Liver (tissue), 9 donors: Measurements from ENCODE around the gene GPR157. TPM values are rescaled to one million over a fixed set of nuclear protein-coding genes. Genes with fewer than 3 reads are reported as not detected.

Experiments used
- DNase-seq: peaks from one replicate; pipeline ENCODE4 v3.0.0-alpha.2; 2017; ENCODE audit warnings: low spot score
- H3K27ac ChIP-seq, 2 donors: one replicate each; pipeline ENCODE4 v1.7.0; 2013; ENCODE audit warnings: inconsistent platforms in 2 of 2, low read length in 2 of 2, control low read depth in 1 of 2, low read depth in 1 of 2, mild to moderate bottlenecking in 1 of 2
- H3K27me3 ChIP-seq, 4 donors: one replicate each; pipeline versions ENCODE4 v1.6.1 to v1.7.0; 2013; ENCODE audit warnings: low read length in 3 of 4, inconsistent platforms in 1 of 4, mild to moderate bottlenecking in 1 of 4, moderate library complexity in 1 of 4; ENCODE audit not compliant: control insufficient read depth in 4 of 4, insufficient read depth in 4 of 4
- H3K36me3 ChIP-seq, 4 donors: one replicate each; pipeline versions ENCODE4 v1.6.1 to v1.7.0; 2013; ENCODE audit warnings: low read length in 3 of 4, mild to moderate bottlenecking in 3 of 4, low read depth in 1 of 4, moderate library complexity in 1 of 4; ENCODE audit not compliant: control insufficient read depth in 4 of 4, insufficient read depth in 3 of 4
- H3K4me1 ChIP-seq, 4 donors: one replicate each; pipeline versions ENCODE4 v1.6.1 to v1.7.0; 2013; ENCODE audit warnings: low read length in 3 of 4, mild to moderate bottlenecking in 3 of 4, moderate library complexity in 1 of 4; ENCODE audit not compliant: control insufficient read depth in 4 of 4, insufficient read depth in 4 of 4
- H3K4me3 ChIP-seq, 3 donors: one replicate each; pipeline versions ENCODE4 v1.6.1 to v1.7.0; 2013; ENCODE audit warnings: low read length in 3 of 3, control low read depth in 1 of 3, low read depth in 1 of 3, mild to moderate bottlenecking in 1 of 3
- H3K9ac ChIP-seq, 2 donors: one replicate each; pipeline ENCODE4 v1.7.0; 2013; ENCODE audit warnings: low read length in 2 of 2, mild to moderate bottlenecking in 2 of 2, moderate library complexity in 2 of 2, control low read depth in 1 of 2, low read depth in 1 of 2
- H3K9me3 ChIP-seq, 4 donors: one replicate each; pipeline versions ENCODE4 v1.6.1 to v1.7.0; 2013; ENCODE audit warnings: low read length in 3 of 4; ENCODE audit not compliant: control insufficient read depth in 4 of 4
- ATF3 ChIP-seq: IDR thresholded peaks from 2 replicates; pipeline ENCODE4 v1.6.1; 2016; ENCODE audit warnings: antibody characterized with exemption
- CTCF ChIP-seq: fragments of 150-350 bp; IDR thresholded peaks from 2 replicates; pipeline ENCODE4 v1.5.1; 2017; ENCODE audit warnings: improper control_type of control experiment, low read depth, low read length; ENCODE audit not compliant: missing input control
- EGR1 ChIP-seq, 2 donors: IDR thresholded peaks; 2 replicates each; pipeline ENCODE4 v1.6.1; 2016 to 2018; ENCODE audit warnings: antibody characterized with exemption in 2 of 2, low read depth in 2 of 2
- FOXA1 ChIP-seq: IDR thresholded peaks from 2 replicates; pipeline ENCODE4 v1.6.1; 2016; ENCODE audit warnings: antibody characterized with exemption
- FOXA2 ChIP-seq: IDR thresholded peaks from 2 replicates; pipeline ENCODE4 v1.6.1; 2016; ENCODE audit warnings: antibody characterized with exemption
- GABPA ChIP-seq, 2 donors: IDR thresholded peaks in 1 of 2; conservative IDR thresholded peaks in 1 of 2; 2 replicates each; pipeline ENCODE4 v1.6.1; 2016; ENCODE audit warnings: antibody characterized with exemption in 2 of 2, mild to moderate bottlenecking in 1 of 2, moderate library complexity in 1 of 2
- HNF4A ChIP-seq, 2 donors: conservative IDR thresholded peaks; 2 replicates each; pipeline ENCODE4 v1.6.1; 2016; ENCODE audit warnings: antibody characterized with exemption in 2 of 2, mild to moderate bottlenecking in 2 of 2
- HNF4G ChIP-seq: IDR thresholded peaks from 2 replicates; pipeline ENCODE4 v1.6.1; 2016; ENCODE audit warnings: antibody characterized with exemption
- JUND ChIP-seq, 2 donors: IDR thresholded peaks; 2 replicates each; pipeline ENCODE4 v1.6.1; 2016; ENCODE audit warnings: antibody characterized with exemption in 2 of 2
- MAX ChIP-seq: IDR thresholded peaks from 2 replicates; pipeline ENCODE4 v1.6.1; 2016; ENCODE audit warnings: antibody characterized with exemption
- NR2F2 ChIP-seq: IDR thresholded peaks from 2 replicates; pipeline ENCODE4 v1.6.1; 2016; ENCODE audit warnings: antibody characterized with exemption
- RAD21 ChIP-seq, 2 donors: IDR thresholded peaks; 2 replicates each; pipeline ENCODE4 v1.6.1; 2016; ENCODE audit warnings: antibody characterized with exemption in 2 of 2, mild to moderate bottlenecking in 2 of 2
- REST ChIP-seq: IDR thresholded peaks from 2 replicates; pipeline ENCODE4 v1.6.1; 2016; ENCODE audit warnings: antibody characterized with exemption, mild to moderate bottlenecking
- RXRA ChIP-seq, 2 donors: IDR thresholded peaks; 2 replicates each; pipeline ENCODE4 v1.6.1; 2017 to 2018; ENCODE audit warnings: antibody characterized with exemption in 2 of 2, mild to moderate bottlenecking in 1 of 2
- SP1 ChIP-seq: IDR thresholded peaks from 2 replicates; pipeline ENCODE4 v1.6.1; 2018; ENCODE audit warnings: antibody characterized with exemption, mild to moderate bottlenecking
- TAF1 ChIP-seq: conservative IDR thresholded peaks from 2 replicates; pipeline ENCODE4 v1.6.1; 2016; ENCODE audit warnings: antibody characterized with exemption, mild to moderate bottlenecking
- YY1 ChIP-seq: IDR thresholded peaks from 2 replicates; pipeline ENCODE4 v1.6.1; 2016; ENCODE audit warnings: antibody characterized with exemption, mild to moderate bottlenecking
- ZBTB33 ChIP-seq: IDR thresholded peaks from 2 replicates; pipeline ENCODE4 v1.6.1; 2016; ENCODE audit warnings: antibody characterized with exemption
- WGBS: extraction: QIAGEN DNeasy Blood & Tissue Kit; methylation state at CpG from one replicate; pipeline ENCODE4 v1.1.7; 2013; 5-methylcytosine and 5-hydroxymethylcytosine counted together
- polyA plus RNA-seq, 2 donors: library from polyadenylated mRNA; stranded (reverse) in 1 of 2; unstranded in 1 of 2; fragments of 200-250 nt in 1 of 2; fragments of >200 nt in 1 of 2; fragmentation: Nextera tagmentation in 1 of 2; extraction: Ambion mirVana in 1 of 2; gene quantifications; one replicate each; pipeline versions ENCODE4 v1.2.1 to v1.2.3, GENCODE V29; 2013 to 2015
- total RNA-seq, 2 donors: library from RNA; depleted of rRNA; stranded (reverse); fragments of >200 nt; gene quantifications; one replicate each; pipeline ENCODE4 v1.2.3, GENCODE V29; 2014
- donor health status: healthy.
- donor health status: healthy.
- donor health status: healthy.
- donor health status: healthy.
- donor health status: healthy.

Gene GPR157
- total and polyA plus RNA-seq, 4 donors = 1.3 to 7.0 (median 2.2) TPM

GRCh38 chr1:9143250-9143649, 14.3 kb upstream of the GPR157 start:
- H3K27ac ChIP-seq = no peak overlapping the region

GRCh38 chr1:9139930-9140329, 11.0 kb upstream of the GPR157 start:
- DNase-seq = no peak
- Histone ChIP-seq H3K4me1 (no peaks in the 10 kb centered on the region), H3K27ac (no peak overlapping the region), H3K36me3 (no peaks in the 10 kb centered on the region), H3K9me3 (no peaks in the 10 kb centered on the region), H3K9ac (no peak overlapping the region), H3K27me3 (no peaks in the 10 kb centered on the region), H3K4me3 (no peak overlapping the region)
- WGBS = 93% methylated on average over 2 of the region's 2 CpGs
- TF ChIP-seq REST = no peak
- no peak for TF ChIP-seq RAD21 (IDR thresholded peaks at IDR 0.05)
- no peak for TF ChIP-seq RXRA (IDR thresholded peaks at IDR 0.05)
- TF ChIP-seq HNF4A (conservative IDR thresholded peaks at IDR 0.05) = no peak
- TF ChIP-seq EGR1 (IDR thresholded peaks at IDR 0.05; ENCODE audit: low read depth in 2 of 2) = no peak
- TF ChIP-seq MAX = no peak
- no peak for TF ChIP-seq ATF3
- TF ChIP-seq SP1 = no peak
- TF ChIP-seq NR2F2 = no peak
- no peak for TF ChIP-seq YY1
- no peak for TF ChIP-seq TAF1
- no peak for TF ChIP-seq FOXA2
- TF ChIP-seq JUND (IDR thresholded peaks at IDR 0.05) = no peak
- TF ChIP-seq ZBTB33 = no peak
- no peak for TF ChIP-seq HNF4G
- no peak for TF ChIP-seq GABPA (IDR thresholded peaks at IDR 0.05 in 1 of 2, conservative IDR thresholded peaks at IDR 0.05 in 1 of 2)
- no peak for TF ChIP-seq FOXA1
- no peak for TF ChIP-seq CTCF

More at GRCh38 chr1:9143250-9143649, 14.3 kb upstream of the GPR157 start:
- no peaks in the 10 kb centered on the region for H3K36me3 ChIP-seq
- H3K4me1 ChIP-seq = no peaks in the 10 kb centered on the region
- DNase-seq = no peak
- no peaks in the 10 kb centered on the region for H3K27me3 ChIP-seq
- H3K4me3 ChIP-seq = no peak overlapping the region
- TF ChIP-seq ATF3 (no peak), YY1 (no peak), JUND (IDR thresholded peaks at IDR 0.05) (no peak), SP1 (no peak), CTCF (no peak)
- H3K9ac ChIP-seq = no peak overlapping the region
- no peaks in the 10 kb centered on the region for H3K9me3 ChIP-seq
- 75% methylated on average over 7 of the region's 7 CpGs for WGBS
